Left lung (tissue), 10 donors: ENCODE results near the gene GMDS. TPM values are rescaled to one million over a fixed set of nuclear protein-coding genes. Genes with fewer than 3 reads are reported as not detected.

Experiments used
- ATAC-seq: fragments of 200-7000 bp; cut with Tn5 transposase; one replicate; pipeline ENCODE4 v1.9.1; 2020; ENCODE audit warnings: moderate library complexity
- DNase-seq, 4 donors: peaks; one replicate each; pipeline ENCODE4 v3.0.0-alpha.2; 2013 to 2020
- H3K27ac ChIP-seq, 2 donors: fragments of 200-600 bp; sonication (generic) in 1 of 2; one replicate each; pipeline versions ENCODE4 v1.5.0 to v1.8.0; 2020 to 2021
- H3K27me3 ChIP-seq, 2 donors: fragments of 200-600 bp; sonication (generic) in 1 of 2; one replicate each; pipeline versions ENCODE4 v1.5.0 to v1.8.0; 2020 to 2021
- H3K36me3 ChIP-seq, 2 donors: fragments of 200-600 bp; sonication (generic) in 1 of 2; one replicate each; pipeline versions ENCODE4 v1.5.0 to v1.8.0; 2020 to 2021
- H3K4me1 ChIP-seq, 2 donors: fragments of 200-600 bp; one replicate each; pipeline ENCODE4 v1.8.0; 2021
- H3K4me3 ChIP-seq, 2 donors: fragments of 200-600 bp; sonication (generic) in 1 of 2; one replicate each; pipeline versions ENCODE4 v1.5.0 to v1.8.0; 2020 to 2021; ENCODE audit warnings: mild to moderate bottlenecking in 1 of 2
- H3K9me3 ChIP-seq, 2 donors: fragments of 200-600 bp; sonication (generic) in 1 of 2; one replicate each; pipeline versions ENCODE4 v1.5.0 to v1.8.0; 2020 to 2021
- intact Hi-C, 2 donors: fragments of 100-400 bp; cut with DNase I; formaldehyde crosslinking; loops; one replicate each; pipeline versions ENCODE4 v1.11.2 to v1.14.2; 2022
- polyA plus RNA-seq, 6 donors: library from polyadenylated mRNA; unstranded; fragments of 120-200 nt; gene quantifications; one replicate each; pipeline ENCODE4 v1.2.1, GENCODE V29; 2013; ENCODE audit not compliant: insufficient read length in 6 of 6
- total RNA-seq, 2 donors: library from RNA; stranded (reverse); fragmentation: NEBNext Ultra II Directional; extraction: Animal tissue kit (Norgen Biotek cat#: 25700); gene quantifications; one replicate each; pipeline ENCODE4 v1.2.1, GENCODE V29; 2021
- TF ChIP-seq, protein P1 (sequence below), 2 donors: fragments of 200-600 bp; sonication (generic) in 1 of 2; IDR thresholded peaks; one replicate each; pipeline versions ENCODE4 v1.5.0 to v1.8.0; 2021; ENCODE audit warnings: antibody characterized with exemption in 2 of 2
- donor health status: DM: no; HTN: yes; CAD: no.
- donor health status: DM: no; HTN: no; CAD: no.

The GMDS gene
- total and polyA plus RNA-seq, 8 donors, result 16.5 to 25.4 (median 21.2) TPM

DNA sequence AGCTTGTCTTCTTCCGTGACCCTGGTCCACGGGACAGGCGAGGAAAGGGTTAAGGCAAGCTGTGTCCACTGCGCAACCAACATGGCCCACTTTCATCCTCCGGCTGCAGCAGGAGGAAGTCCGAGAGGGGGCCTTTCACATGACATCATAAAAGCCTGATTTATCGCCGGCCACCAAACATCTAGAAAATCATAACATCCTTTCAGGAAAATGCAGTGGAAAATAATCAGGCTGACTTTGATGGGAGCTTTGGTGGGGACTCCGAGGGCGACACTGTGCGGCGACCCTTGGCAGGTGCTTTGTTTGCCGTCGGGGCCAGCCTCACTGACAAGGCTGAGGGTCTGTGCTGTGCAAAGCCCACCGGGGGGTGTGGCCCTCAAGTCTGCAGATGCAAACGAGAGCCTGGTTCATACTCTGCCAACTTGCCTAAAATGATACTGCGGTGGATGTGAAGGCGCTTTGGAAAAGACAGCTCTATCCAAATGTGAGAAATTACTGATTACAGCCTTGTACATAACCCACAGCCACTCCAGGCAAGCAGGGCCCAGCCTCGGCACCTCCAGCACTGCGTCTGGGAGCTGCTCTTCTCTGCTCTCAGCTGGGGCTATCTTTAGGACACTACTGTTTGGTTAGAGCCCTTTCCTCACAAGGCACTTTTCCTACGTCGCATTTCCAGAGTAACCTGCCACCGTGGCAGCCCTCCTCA lies 609.9 kb downstream of the GMDS start:
- no peaks in the 10 kb centered on the region for H3K27me3 ChIP-seq
- DNase-seq (no peak), ATAC-seq (no peak)
- H3K9me3 ChIP-seq, result no peaks in the 10 kb centered on the region
- intact Hi-C loops, result no loop called here
- TF ChIP-seq, protein P1, sequence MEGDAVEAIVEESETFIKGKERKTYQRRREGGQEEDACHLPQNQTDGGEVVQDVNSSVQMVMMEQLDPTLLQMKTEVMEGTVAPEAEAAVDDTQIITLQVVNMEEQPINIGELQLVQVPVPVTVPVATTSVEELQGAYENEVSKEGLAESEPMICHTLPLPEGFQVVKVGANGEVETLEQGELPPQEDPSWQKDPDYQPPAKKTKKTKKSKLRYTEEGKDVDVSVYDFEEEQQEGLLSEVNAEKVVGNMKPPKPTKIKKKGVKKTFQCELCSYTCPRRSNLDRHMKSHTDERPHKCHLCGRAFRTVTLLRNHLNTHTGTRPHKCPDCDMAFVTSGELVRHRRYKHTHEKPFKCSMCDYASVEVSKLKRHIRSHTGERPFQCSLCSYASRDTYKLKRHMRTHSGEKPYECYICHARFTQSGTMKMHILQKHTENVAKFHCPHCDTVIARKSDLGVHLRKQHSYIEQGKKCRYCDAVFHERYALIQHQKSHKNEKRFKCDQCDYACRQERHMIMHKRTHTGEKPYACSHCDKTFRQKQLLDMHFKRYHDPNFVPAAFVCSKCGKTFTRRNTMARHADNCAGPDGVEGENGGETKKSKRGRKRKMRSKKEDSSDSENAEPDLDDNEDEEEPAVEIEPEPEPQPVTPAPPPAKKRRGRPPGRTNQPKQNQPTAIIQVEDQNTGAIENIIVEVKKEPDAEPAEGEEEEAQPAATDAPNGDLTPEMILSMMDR (IDR thresholded peaks at IDR 0.05), result no peak
- no peak overlapping the region for H3K27ac ChIP-seq
- H3K36me3 ChIP-seq, result no peaks in the 10 kb centered on the region
- no peaks in the 10 kb centered on the region for H3K4me1 ChIP-seq
- no peak overlapping the region for H3K4me3 ChIP-seq

DNA sequence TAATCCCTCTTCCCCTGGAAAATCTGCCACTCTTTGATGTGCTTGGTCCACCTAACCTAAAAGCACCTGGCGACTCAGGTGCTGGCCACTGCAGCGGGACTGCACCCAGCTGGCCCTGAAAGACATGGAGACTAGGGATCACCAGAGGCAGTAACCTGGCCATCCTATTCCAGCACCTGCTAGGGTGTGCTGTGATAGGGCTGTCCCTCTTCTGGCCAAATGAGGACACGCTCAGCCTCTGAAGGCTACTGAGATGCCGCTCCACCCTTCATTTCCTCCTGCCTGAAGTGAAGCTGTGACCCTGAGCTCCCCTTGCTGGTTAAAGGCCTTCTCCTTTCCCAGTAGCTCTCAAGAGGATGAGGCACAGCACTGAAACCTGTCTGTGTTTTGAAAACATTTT lies 611.3 kb downstream of the GMDS start:
- Histone ChIP-seq H3K4me1 (no peaks in the 10 kb centered on the region), H3K9me3 (no peaks in the 10 kb centered on the region), H3K27ac (no peak overlapping the region), H3K36me3 (no peaks in the 10 kb centered on the region), H3K27me3 (peaks cover 0 to 2% of the 10 kb centered on the region in 2 donors), H3K4me3 (no peak overlapping the region)
- ATAC-seq (no peak), DNase-seq (no peak)
- intact Hi-C loops, result no loop called here
- TF ChIP-seq, protein P1 (IDR thresholded peaks at IDR 0.05), result no peak

DNA sequence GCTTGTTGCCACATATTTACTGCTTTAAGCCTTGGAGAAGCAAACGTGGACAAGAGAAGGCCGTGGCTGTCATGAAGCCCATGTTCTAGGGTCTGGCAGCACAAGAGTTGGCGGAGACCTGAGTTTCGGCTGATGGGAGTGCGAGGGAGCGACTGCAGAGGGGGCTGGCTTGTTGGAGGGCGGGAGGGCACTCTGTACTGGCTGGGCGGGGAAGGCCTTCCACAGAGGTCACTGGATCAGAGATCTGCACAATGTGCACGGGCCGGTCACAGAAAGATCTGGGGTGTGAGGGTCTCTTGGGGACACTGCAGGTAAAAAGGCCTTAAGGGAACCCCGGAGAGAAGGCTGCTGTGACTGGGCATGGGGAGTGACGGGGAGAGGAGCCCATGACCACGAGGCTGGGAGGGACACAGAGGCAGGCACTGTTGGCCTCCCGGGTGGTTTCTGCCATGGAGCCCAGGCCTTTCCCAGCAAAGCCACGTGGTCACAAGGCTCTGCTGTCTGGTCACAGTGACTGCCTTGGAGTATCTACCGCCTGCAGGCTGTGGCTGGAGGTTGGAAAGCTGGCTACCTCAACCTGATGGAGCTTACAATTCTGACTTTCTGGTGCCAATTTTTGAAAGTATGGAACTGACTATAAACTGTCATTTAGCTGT lies 611.9 kb downstream of the GMDS start:
- Histone ChIP-seq H3K4me1 (no peaks in the 10 kb centered on the region), H3K36me3 (no peaks in the 10 kb centered on the region), H3K27me3 (peaks cover 5 to 8% of the 10 kb centered on the region in 2 donors), H3K27ac (no peak overlapping the region), H3K4me3 (no peak overlapping the region), H3K9me3 (no peaks in the 10 kb centered on the region)
- TF ChIP-seq, protein P1 (IDR thresholded peaks at IDR 0.05), result no peak
- DNase-seq, result no peak
- intact Hi-C loops, result no loop called here
- no peak for ATAC-seq

DNA sequence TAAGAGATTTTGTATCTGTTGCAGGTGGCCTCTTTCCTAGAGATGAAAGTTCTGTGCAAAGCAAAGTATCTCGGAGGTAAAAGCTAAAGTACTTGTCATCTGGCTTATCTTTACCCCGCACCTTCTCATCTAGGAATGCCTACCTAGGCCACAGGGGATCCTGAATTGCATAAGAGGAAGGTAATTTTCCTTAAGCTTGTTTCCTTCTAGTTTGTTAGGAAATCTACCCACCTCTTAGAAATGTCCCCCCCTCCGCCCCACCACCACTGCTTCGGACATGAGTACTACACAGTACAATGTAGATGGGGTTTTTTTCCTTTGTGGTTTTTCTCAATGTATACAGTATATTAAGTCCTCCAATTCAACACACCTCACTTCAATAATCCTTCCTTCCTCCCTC lies 614.2 kb downstream of the GMDS start:
- Histone ChIP-seq H3K36me3 (no peaks in the 10 kb centered on the region), H3K4me3 (no peak overlapping the region), H3K27me3 (peaks cover 28 to 30% of the 10 kb centered on the region in 2 donors), H3K4me1 (no peaks in the 10 kb centered on the region), H3K27ac (no peak overlapping the region), H3K9me3 (no peaks in the 10 kb centered on the region)
- no peak for ATAC-seq
- TF ChIP-seq, protein P1 (IDR thresholded peaks at IDR 0.05), result no peak
- DNase-seq, result no peak
- intact Hi-C loops, result no loop called here

DNA sequence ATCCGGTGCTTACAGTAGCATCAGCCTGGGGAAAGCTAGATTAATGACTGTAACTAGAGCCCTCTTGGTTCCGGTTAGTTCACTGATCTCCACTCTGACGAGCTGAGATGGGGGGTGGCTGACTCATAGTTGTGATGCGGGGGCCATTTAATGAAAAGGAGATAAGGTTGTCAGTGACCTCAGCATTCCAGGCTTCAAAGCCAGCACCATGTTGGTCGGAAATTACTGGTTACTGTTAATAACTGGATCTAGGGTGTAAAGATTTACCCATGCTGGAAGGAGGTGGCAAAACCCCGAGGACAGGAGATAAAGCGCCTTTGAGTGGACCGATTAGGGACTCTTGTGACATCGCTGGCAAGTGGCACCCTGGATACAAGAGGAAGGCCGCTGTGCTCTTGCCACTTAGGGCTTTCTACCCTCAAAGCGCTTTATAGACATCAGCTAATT lies 614.6 kb downstream of the GMDS start:
- Histone ChIP-seq H3K27me3 (peaks cover 32 to 35% of the 10 kb centered on the region in 2 donors), H3K9me3 (no peaks in the 10 kb centered on the region), H3K27ac (no peak overlapping the region), H3K36me3 (no peaks in the 10 kb centered on the region), H3K4me1 (no peaks in the 10 kb centered on the region), H3K4me3 (no peak overlapping the region)
- intact Hi-C loops, result no loop called here
- DNase-seq (no peak), ATAC-seq (no peak)
- TF ChIP-seq, protein P1 (IDR thresholded peaks at IDR 0.05), result no peak
